Neural crest cell (in vitro differentiated cells): Measurements from ENCODE around the gene PTGR3. TPM values are rescaled to one million over a fixed set of nuclear protein-coding genes. Genes with fewer than 3 reads are reported as not detected.

Source experiments
- DNase-seq: peaks from one replicate; pipeline ENCODE4 v3.0.0; 2021; ENCODE audit warnings: low read depth, mixed read lengths, low spot score
- H3K27ac Mint-ChIP-seq: one replicate; pipeline ENCODE4 v1.8.0; 2021; ENCODE audit warnings: mild to moderate bottlenecking, mixed read lengths; ENCODE audit not compliant: unreplicated experiment
- H3K27me3 Mint-ChIP-seq: 2 replicates; pipeline ENCODE4 v1.8.0; 2021; ENCODE audit warnings: low read depth, mild to moderate bottlenecking, mixed read lengths
- H3K36me3 Mint-ChIP-seq: 2 replicates; pipeline ENCODE4 v1.8.0; 2021; ENCODE audit warnings: low read depth, mild to moderate bottlenecking, mixed read lengths
- H3K4me1 Mint-ChIP-seq: 2 replicates; pipeline ENCODE4 v1.8.0; 2021; ENCODE audit warnings: mixed read lengths
- H3K4me3 Mint-ChIP-seq: one replicate; pipeline ENCODE4 v1.8.0; 2021; ENCODE audit warnings: mild to moderate bottlenecking, mixed read lengths
- H3K9me3 Mint-ChIP-seq: 2 replicates; pipeline ENCODE4 v1.8.0; 2021; ENCODE audit warnings: mixed read lengths
- long read RNA-seq: library from polyadenylated mRNA; unstranded; transcript quantifications from one replicate; pipeline ENCODE4 v2.0.0, GENCODE V29; 2020
- total RNA-seq: library from RNA; stranded (reverse); gene quantifications from 2 replicates; pipeline ENCODE4 v1.2.1, GENCODE V29; 2021
- TF ChIP-seq, protein P1 (sequence below): fragments of 200-600 bp; sonication (generic); conservative IDR thresholded peaks from 2 replicates; pipeline ENCODE4 v1.5.0; 2021; ENCODE audit warnings: antibody characterized with exemption, mild to moderate bottlenecking

The PTGR3 gene, protein sequence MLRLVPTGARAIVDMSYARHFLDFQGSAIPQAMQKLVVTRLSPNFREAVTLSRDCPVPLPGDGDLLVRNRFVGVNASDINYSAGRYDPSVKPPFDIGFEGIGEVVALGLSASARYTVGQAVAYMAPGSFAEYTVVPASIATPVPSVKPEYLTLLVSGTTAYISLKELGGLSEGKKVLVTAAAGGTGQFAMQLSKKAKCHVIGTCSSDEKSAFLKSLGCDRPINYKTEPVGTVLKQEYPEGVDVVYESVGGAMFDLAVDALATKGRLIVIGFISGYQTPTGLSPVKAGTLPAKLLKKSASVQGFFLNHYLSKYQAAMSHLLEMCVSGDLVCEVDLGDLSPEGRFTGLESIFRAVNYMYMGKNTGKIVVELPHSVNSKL
- 9.2 and 12.1 TPM in 2 replicates for total RNA-seq
- long read RNA-seq, full-length matches to known transcripts = 1 of 5 reads
- long read RNA-seq, partial matches to known transcripts = 0 of 5 reads
- long read RNA-seq, other reads (novel, unspliced or antisense) = 4 of 5 reads

DNA sequence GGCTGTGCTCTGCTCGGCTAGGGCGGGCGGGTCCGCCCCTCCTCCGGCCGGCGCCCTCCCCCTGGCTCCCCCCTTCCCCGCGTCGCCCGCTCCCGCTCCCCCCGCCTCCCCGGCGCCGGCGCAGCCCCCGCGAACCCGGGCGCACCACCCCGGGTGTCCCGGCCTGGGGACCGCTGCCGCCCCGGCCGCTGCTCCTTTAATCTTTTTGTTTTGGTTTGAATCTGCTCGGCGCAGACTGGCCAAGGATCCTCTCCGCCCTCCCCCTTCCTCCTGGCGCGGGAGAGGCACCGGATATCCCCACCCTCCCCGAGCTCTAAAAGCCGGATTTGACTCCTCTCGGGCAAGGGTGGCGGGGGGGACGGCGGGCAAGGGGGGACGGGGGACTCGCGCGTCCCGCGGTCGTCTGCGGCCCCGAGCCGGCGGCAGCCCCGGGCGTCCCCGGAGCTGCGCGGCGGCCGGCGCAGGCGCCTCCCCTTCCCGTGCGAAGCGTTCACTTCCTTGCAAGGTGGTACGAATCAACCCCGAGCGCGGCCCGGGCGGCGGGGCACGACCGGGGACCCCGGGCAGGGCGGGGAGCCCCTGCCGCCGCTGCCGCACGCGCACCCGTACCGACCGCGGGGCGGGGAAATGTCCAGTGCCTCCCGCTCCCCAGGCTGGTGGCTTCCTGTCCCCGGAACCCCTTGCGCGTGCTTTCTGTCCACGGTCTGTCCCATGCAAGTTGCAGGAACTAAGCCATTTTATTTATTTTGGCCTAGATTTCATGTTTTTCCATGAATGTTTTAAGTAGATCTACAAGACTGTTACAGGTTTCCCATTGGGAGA lies at the start of gene PTGR3:
TSS of gene PTGR3 (minus strand) at position 11 of the 822 bp plus-strand sequence. CDS start 81 bp downstream, outside the sequence.
- H3K27me3 Mint-ChIP-seq = peaks cover 69% of the 10 kb centered on the region
- DNase-seq = peak; percentile 63
- H3K36me3 Mint-ChIP-seq = no peaks in the 10 kb centered on the region
- peak within 1 kb of the TSS; percentile 99 for H3K4me3 Mint-ChIP-seq
- TF ChIP-seq, protein P1, sequence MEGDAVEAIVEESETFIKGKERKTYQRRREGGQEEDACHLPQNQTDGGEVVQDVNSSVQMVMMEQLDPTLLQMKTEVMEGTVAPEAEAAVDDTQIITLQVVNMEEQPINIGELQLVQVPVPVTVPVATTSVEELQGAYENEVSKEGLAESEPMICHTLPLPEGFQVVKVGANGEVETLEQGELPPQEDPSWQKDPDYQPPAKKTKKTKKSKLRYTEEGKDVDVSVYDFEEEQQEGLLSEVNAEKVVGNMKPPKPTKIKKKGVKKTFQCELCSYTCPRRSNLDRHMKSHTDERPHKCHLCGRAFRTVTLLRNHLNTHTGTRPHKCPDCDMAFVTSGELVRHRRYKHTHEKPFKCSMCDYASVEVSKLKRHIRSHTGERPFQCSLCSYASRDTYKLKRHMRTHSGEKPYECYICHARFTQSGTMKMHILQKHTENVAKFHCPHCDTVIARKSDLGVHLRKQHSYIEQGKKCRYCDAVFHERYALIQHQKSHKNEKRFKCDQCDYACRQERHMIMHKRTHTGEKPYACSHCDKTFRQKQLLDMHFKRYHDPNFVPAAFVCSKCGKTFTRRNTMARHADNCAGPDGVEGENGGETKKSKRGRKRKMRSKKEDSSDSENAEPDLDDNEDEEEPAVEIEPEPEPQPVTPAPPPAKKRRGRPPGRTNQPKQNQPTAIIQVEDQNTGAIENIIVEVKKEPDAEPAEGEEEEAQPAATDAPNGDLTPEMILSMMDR = no peak
- H3K4me1 Mint-ChIP-seq = peaks cover 66% of the 10 kb centered on the region
- no peaks in the 10 kb centered on the region for H3K9me3 Mint-ChIP-seq
- H3K27ac Mint-ChIP-seq = peak within 1 kb of the TSS; percentile 83

DNA sequence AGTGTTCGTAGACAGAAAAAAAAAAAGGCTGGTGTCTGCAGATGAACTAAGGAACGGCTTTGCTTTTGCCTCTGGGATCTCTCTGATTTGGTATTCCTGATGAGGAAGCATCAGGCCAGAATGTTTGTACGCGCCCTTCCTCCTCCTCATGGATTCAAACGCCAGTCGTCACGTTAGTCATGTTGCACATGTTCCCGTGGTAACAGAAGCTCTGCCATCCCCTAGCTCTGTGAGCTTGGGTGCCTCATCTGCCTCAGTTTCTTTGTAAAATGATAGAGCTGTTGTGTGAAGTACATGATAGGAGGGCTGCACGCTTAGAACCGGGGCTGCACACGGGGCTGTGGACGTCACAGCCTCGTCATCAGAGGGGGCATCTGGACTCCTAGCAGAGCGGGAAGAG lies 48.7 kb upstream of the PTGR3 start:
- Mint-ChIP-seq H3K4me3 (no peak overlapping the region), H3K9me3 (no peaks in the 10 kb centered on the region), H3K27ac (no peak overlapping the region), H3K36me3 (no peaks in the 10 kb centered on the region), H3K4me1 (no peaks in the 10 kb centered on the region), H3K27me3 (no peaks in the 10 kb centered on the region)
- no peak for DNase-seq
- TF ChIP-seq, protein P1 = no peak

DNA sequence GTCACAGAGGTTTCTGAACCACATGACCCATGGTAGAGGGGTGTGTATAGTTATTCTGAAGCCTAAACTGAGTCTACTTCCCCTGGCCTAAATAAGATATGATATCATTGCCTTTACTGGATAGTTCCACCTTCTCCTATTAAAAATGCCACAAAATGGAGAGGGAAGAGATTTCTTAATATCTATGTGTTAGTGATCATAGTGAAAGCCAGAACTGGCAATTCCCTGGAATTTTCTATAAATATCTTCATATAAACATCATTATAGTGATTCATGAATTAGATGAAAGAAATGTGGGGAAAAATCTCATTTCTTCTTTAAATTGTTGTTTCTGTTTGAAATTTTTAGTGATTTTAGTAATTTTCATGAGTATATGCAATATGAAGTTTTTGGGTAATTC lies 47.4 kb upstream of the PTGR3 start:
- H3K27me3 Mint-ChIP-seq = no peaks in the 10 kb centered on the region

DNA sequence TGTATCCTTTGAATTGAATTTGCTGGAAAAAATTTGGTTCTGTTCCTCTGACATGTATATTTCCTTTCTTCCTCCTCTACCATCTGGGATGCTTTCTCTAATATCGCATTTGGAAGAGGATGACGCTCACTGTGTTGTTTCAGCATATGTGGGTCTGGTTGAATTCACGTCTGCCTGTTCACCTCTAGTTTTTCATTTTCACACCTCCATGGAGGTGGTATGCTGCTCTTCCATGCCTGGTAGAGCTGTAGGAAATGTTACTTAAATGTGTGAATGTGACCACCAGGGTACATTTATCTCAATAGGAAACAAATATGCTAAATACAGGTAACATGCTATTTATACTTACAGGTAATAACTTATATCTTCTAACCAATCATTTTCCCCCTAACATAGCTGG lies 46.2 kb upstream of the PTGR3 start:
- Mint-ChIP-seq H3K36me3 (no peaks in the 10 kb centered on the region), H3K4me1 (peaks cover 3% of the 10 kb centered on the region), H3K27me3 (no peaks in the 10 kb centered on the region), H3K4me3 (no peak overlapping the region), H3K9me3 (no peaks in the 10 kb centered on the region), H3K27ac (no peak overlapping the region)
- no peak for DNase-seq
- TF ChIP-seq, protein P1 = no peak

More for the DNA sequence above, 47.4 kb upstream of the PTGR3 start:
- peaks cover 3% of the 10 kb centered on the region for H3K4me1 Mint-ChIP-seq
- H3K9me3 Mint-ChIP-seq = no peaks in the 10 kb centered on the region
- no peak for DNase-seq
- no peak overlapping the region for H3K27ac Mint-ChIP-seq
- TF ChIP-seq, protein P1 = no peak
- H3K4me3 Mint-ChIP-seq = no peak overlapping the region
- no peaks in the 10 kb centered on the region for H3K36me3 Mint-ChIP-seq

DNA sequence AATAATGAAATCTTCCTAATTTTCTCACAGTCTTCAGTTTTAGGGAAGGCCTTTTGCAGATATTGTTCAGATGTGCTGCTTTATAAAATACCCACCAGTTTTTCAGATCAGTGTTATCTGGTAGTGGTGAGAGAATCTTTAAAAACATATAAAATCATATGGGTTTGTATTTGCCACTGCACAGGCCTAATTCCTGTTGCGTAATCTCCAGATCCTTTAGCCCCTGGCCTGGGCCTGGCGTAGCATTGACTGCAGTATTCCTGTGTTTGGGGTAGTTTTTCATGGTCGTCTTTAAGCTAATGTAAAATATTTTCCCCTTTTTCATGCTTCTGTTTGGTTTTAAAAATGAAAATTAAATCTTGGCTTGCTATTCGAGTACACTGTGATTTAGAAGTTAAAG lies 44.8 kb upstream of the PTGR3 start:
- Mint-ChIP-seq H3K27me3 (no peaks in the 10 kb centered on the region), H3K4me3 (no peak overlapping the region), H3K36me3 (no peaks in the 10 kb centered on the region), H3K9me3 (no peaks in the 10 kb centered on the region), H3K4me1 (peaks cover 3% of the 10 kb centered on the region), H3K27ac (no peak overlapping the region)
- TF ChIP-seq, protein P1 = no peak
- DNase-seq = no peak
